NCI-H1105 (cell line): Measurements from ENCODE around the gene PRR16.
"Not testable (repeated sequence)": the region's sequence is repeated elsewhere in the genome, so short reads cannot be mapped to it uniquely, and the experiment has no call there.

Experiments
- DNase-seq: peaks from one replicate; lab custom pipeline; 2025; lab: John Stamatoyannopoulos, UW

The PRR16 gene

GRCh38 chr5:120655828-120656435 lies 191.8 kb downstream of the PRR16 start:
- no peak for DNase-seq

- DNase-seq: no peak
Measured at GRCh38 chr5:120657104-120657503, 193.0 kb downstream of the PRR16 start.

GRCh38 chr5:120677481-120677880 lies 213.4 kb downstream of the PRR16 start:
- no peak for DNase-seq

GRCh38 chr5:120678279-120678678 lies 214.2 kb downstream of the PRR16 start:
- DNase-seq: no peak

GRCh38 chr5:120682851-120683250 lies 218.8 kb downstream of the PRR16 start:
- DNase-seq: no peak

GRCh38 chr5:120683580-120683979 lies 219.5 kb downstream of the PRR16 start:
- DNase-seq: no peak

- DNase-seq: no peak
Measured at GRCh38 chr5:120684213-120684612, 220.1 kb downstream of the PRR16 start.

- no peak for DNase-seq
Measured at GRCh38 chr5:120684749-120685415, 220.8 kb downstream of the PRR16 start.

GRCh38 chr5:120690621-120691407 lies 226.7 kb downstream of the PRR16 start:
- no peak for DNase-seq

GRCh38 chr5:120692325-120692724 lies 228.2 kb downstream of the PRR16 start:
- DNase-seq: no peak

GRCh38 chr5:120695368-120695880 lies 231.3 kb downstream of the PRR16 start:
- no peak for DNase-seq

GRCh38 chr5:120697147-120697546 lies 233.0 kb downstream of the PRR16 start:
- no peak for DNase-seq

GRCh38 chr5:120697670-120698327 lies 233.7 kb downstream of the PRR16 start:
- not testable (repeated sequence) for DNase-seq

- not testable (repeated sequence) for DNase-seq
Measured at GRCh38 chr5:120700653-120701052, 236.6 kb downstream of the PRR16 start.

- DNase-seq: not testable (repeated sequence)
Measured at GRCh38 chr5:120702817-120703538, 238.9 kb downstream of the PRR16 start.

GRCh38 chr5:120703918-120704587 lies 240.0 kb downstream of the PRR16 start:
- no peak for DNase-seq

GRCh38 chr5:120706877-120707276 lies 242.8 kb downstream of the PRR16 start:
- no peak for DNase-seq

GRCh38 chr5:120717381-120717780 lies 253.3 kb downstream of the PRR16 start:
- DNase-seq: no peak

GRCh38 chr5:120730214-120730613 lies 266.1 kb downstream of the PRR16 start:
- DNase-seq: no peak

GRCh38 chr5:120734033-120734432 lies 269.9 kb downstream of the PRR16 start:
- DNase-seq: no peak

GRCh38 chr5:120735076-120735475 lies 271.0 kb downstream of the PRR16 start:
- no peak for DNase-seq
